Measurements from ENCODE around the gene SKAP2. TPM values are rescaled to one million over a fixed set of nuclear protein-coding genes. Genes with fewer than 3 reads are reported as not detected.
A peak's percentile ranks its signal among the peaks of the same experiment; 100 is the strongest.

SKAP2 gene
- total RNA-seq, 1 experiment from 2014 or later, result 24.4 TPM

DNA sequence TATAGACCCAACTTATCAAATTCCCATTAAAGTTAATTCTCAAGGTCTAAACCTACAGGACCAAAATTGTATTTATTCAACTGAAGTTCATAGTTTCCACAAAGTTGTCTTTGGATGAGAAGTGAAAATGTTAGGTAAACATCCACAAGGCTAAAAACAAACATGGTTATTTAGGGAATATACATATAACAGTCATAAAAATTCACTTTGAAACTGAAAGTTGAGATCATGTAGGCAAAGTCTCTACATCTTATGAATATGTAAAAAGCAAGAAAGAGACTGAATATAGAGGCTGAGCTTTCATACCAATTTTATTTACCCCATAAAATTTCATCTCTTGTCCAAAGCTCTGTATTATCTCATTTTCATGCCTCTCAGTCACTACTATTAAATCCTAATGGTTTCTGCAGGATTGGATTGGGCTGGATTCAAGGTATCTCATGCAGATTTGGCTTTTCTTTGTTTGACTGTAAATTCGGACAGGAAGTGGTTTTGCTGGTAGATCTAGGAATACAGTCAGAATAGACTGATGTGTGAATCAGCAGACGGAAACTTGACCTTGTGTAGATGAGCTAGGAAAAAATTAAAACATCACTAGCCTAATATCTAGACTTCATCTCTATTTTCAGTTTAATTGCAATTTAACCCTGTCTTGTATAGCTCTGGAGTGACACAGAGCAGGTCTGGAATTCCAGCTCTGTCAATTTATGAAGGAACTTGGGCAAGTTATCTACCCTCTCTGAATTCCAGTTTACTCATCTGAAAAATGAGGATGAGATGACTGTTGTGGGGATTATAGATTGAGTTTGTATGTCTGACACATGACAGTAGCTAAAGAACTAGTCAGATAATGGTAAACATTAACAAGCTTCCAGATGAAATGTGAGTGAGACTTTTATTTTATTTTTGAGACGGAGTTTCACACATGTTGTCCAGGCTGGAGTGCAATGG lies 27.3 kb upstream of the SKAP2 start:
- H3K9me3 ChIP-seq (ENCODE audit: low read length), result no peaks in the 10 kb centered on the region
- H3K27me3 ChIP-seq (ENCODE audit: low read length), result no peaks in the 10 kb centered on the region
- H2AFZ ChIP-seq (ENCODE audit: low read length), result no peak overlapping the region
- no peak overlapping the region for H3K27ac ChIP-seq (ENCODE audit: low read length)
- no peak for DNase-seq
- no peak overlapping the region for H3K9ac ChIP-seq (ENCODE audit: low read length)
- no peaks in the 10 kb centered on the region for H3K79me2 ChIP-seq (ENCODE audit: low read length)
- no peak overlapping the region for H3K4me3 ChIP-seq (ENCODE audit: low read length)
- H3K9me2 ChIP-seq (replicated peaks; ENCODE audit: insufficient read depth, low read length), result no peaks in the 10 kb centered on the region
- no peak overlapping the region for H3K4me2 ChIP-seq (ENCODE audit: low read depth, low read length, poor library complexity, severe bottlenecking)
- no peaks in the 10 kb centered on the region for H3K4me1 ChIP-seq (ENCODE audit: low read length)
- H4K20me1 ChIP-seq (ENCODE audit: insufficient read depth, low read depth, low read length), result no peaks in the 10 kb centered on the region
- H3K36me3 ChIP-seq (ENCODE audit: insufficient read depth, low read length), result no peaks in the 10 kb centered on the region

DNA sequence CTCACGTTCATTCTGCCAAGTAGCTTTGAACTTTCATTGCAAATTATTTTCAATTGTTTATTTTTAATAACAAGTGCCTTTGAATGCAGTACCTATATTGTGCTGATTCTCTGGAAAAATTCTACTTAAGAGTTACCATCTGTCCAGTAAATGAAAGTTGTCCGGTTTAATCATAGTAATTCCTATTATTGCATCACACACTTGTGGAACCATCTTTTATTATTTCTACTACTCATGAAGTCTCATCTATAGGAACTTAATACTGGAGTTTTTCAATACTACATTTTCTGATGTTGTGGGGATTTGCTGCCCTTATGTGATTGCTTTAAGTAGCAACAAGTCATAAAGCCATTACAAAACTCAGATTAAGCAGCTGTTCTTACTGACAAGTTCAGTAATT lies 16.5 kb upstream of the SKAP2 start:
- Histone ChIP-seq H3K4me2 (ENCODE audit: low read depth, low read length, poor library complexity, severe bottlenecking) (no peak overlapping the region), H3K9me2 (replicated peaks; ENCODE audit: insufficient read depth, low read length) (no peaks in the 10 kb centered on the region), H4K20me1 (ENCODE audit: insufficient read depth, low read depth, low read length) (no peaks in the 10 kb centered on the region), H3K27ac (ENCODE audit: low read length) (no peak overlapping the region), H3K9me3 (ENCODE audit: low read length) (peaks cover 4% of the 10 kb centered on the region), H3K4me3 (ENCODE audit: low read length) (no peak overlapping the region), H3K79me2 (ENCODE audit: low read length) (no peaks in the 10 kb centered on the region), H2AFZ (ENCODE audit: low read length) (no peak overlapping the region), H3K36me3 (ENCODE audit: insufficient read depth, low read length) (no peaks in the 10 kb centered on the region), H3K4me1 (ENCODE audit: low read length) (peaks cover 7% of the 10 kb centered on the region), H3K27me3 (ENCODE audit: low read length) (no peaks in the 10 kb centered on the region), H3K9ac (ENCODE audit: low read length) (no peak overlapping the region)
- no peak for DNase-seq

DNA sequence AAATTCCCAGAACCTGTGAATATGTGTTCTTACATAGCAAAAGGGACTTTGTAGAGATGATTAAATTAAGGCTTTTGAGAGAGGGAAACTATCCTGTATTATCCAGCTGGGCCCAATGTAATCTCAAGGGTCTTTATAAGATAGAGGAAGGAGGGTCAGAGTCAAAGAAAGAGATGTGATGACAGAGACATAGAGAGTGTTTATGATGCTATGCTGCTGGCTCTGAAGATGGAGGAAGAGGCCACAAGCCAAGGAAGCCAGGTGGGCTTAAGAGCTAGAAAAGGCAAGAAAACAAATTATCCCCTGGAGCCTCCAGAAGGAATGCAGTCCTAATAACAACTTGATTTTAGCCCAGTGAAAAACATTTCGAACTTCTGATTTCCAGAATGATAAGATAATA lies 15.3 kb upstream of the SKAP2 start:
- Histone ChIP-seq H3K4me3 (ENCODE audit: low read length) (no peak overlapping the region), H3K27ac (ENCODE audit: low read length) (no peak overlapping the region), H3K9ac (ENCODE audit: low read length) (no peak overlapping the region), H3K9me2 (replicated peaks; ENCODE audit: insufficient read depth, low read length) (no peaks in the 10 kb centered on the region), H3K4me2 (ENCODE audit: low read depth, low read length, poor library complexity, severe bottlenecking) (no peak overlapping the region), H4K20me1 (ENCODE audit: insufficient read depth, low read depth, low read length) (no peaks in the 10 kb centered on the region), H2AFZ (ENCODE audit: low read length) (no peak overlapping the region), H3K79me2 (ENCODE audit: low read length) (no peaks in the 10 kb centered on the region), H3K9me3 (ENCODE audit: low read length) (no peaks in the 10 kb centered on the region), H3K36me3 (ENCODE audit: insufficient read depth, low read length) (no peaks in the 10 kb centered on the region), H3K4me1 (ENCODE audit: low read length) (peaks cover 7% of the 10 kb centered on the region), H3K27me3 (ENCODE audit: low read length) (no peaks in the 10 kb centered on the region)
- no peak for DNase-seq

DNA sequence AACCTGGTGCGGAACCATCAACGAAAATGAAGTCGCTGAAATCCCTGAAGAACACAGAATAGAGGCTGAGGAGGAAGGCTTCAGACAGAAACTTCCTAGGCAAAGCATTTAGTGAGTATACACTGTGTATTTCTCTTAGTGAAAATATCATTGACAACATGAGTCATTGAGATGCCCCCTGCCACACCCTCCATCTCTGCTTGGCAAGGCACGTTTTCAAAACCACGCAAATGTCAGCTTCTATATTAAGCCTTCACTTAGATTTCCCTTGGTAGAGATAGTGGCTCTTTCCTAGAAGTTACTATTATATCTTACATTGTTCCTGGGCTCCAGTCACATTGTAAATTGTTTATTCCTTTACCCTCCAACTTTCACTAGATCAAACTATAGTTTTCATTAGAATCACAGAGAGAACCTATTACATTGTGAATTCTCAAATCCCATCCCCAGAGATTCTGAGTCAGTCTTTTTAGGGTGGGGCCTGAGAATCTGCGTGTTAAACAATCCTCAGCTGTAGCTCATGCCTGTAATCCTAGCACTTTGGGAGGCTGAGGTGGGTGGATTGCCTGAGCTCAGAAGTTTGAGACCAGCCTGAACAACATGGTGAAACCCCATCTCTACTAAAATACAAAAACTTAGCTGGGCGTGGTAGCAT lies 4.6 kb upstream of the SKAP2 start:
- H3K9me3 ChIP-seq (ENCODE audit: low read length), result no peaks in the 10 kb centered on the region
- no peak overlapping the region for H2AFZ ChIP-seq (ENCODE audit: low read length)
- H3K4me2 ChIP-seq (ENCODE audit: low read depth, low read length, poor library complexity, severe bottlenecking), result no peak overlapping the region
- H3K9me2 ChIP-seq (replicated peaks; ENCODE audit: insufficient read depth, low read length), result no peaks in the 10 kb centered on the region
- no peak overlapping the region for H3K27ac ChIP-seq (ENCODE audit: low read length)
- no peak overlapping the region for H3K4me3 ChIP-seq (ENCODE audit: low read length)
- peaks cover 12% of the 10 kb centered on the region for H3K4me1 ChIP-seq (ENCODE audit: low read length)
- H3K27me3 ChIP-seq (ENCODE audit: low read length), result no peaks in the 10 kb centered on the region
- H3K79me2 ChIP-seq (ENCODE audit: low read length), result no peaks in the 10 kb centered on the region
- H4K20me1 ChIP-seq (ENCODE audit: insufficient read depth, low read depth, low read length), result no peaks in the 10 kb centered on the region
- H3K9ac ChIP-seq (ENCODE audit: low read length), result no peak overlapping the region
- no peak for DNase-seq
- no peaks in the 10 kb centered on the region for H3K36me3 ChIP-seq (ENCODE audit: insufficient read depth, low read length)

DNA sequence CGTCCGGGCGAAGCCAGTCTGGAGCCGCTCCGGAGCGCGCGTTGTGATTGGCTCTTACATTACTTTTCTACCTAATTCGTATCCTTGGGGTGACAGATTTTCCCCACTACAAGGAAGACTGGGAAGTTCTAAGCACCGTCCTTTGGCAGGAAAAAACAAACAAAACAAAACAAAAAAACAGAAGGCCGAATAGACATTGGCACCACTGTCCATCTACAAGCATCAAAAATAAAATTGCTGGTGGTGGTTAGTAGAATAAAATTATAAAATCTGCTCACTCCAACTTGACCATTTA lies 651 bp upstream of the SKAP2 start:
- no peaks in the 10 kb centered on the region for H3K9me2 ChIP-seq (replicated peaks; ENCODE audit: insufficient read depth, low read length)
- H2AFZ ChIP-seq (ENCODE audit: low read length), result peak overlapping the region; percentile 96
- peak overlapping the region; percentile 80 for H3K27ac ChIP-seq (ENCODE audit: low read length)
- H3K36me3 ChIP-seq (ENCODE audit: insufficient read depth, low read length), result no peaks in the 10 kb centered on the region
- H3K4me1 ChIP-seq (ENCODE audit: low read length), result peaks cover 47% of the 10 kb centered on the region
- peak overlapping the region; percentile 95 for H3K4me2 ChIP-seq (ENCODE audit: low read depth, low read length, poor library complexity, severe bottlenecking)
- H3K9me3 ChIP-seq (ENCODE audit: low read length), result no peaks in the 10 kb centered on the region
- peak overlapping the region; percentile 88 for H3K4me3 ChIP-seq (ENCODE audit: low read length)
- no peaks in the 10 kb centered on the region for H4K20me1 ChIP-seq (ENCODE audit: insufficient read depth, low read depth, low read length)
- H3K27me3 ChIP-seq (ENCODE audit: low read length), result no peaks in the 10 kb centered on the region
- peak overlapping the region; percentile 85 for H3K9ac ChIP-seq (ENCODE audit: low read length)
- DNase-seq, result no peak
- H3K79me2 ChIP-seq (ENCODE audit: low read length), result no peaks in the 10 kb centered on the region

DNA sequence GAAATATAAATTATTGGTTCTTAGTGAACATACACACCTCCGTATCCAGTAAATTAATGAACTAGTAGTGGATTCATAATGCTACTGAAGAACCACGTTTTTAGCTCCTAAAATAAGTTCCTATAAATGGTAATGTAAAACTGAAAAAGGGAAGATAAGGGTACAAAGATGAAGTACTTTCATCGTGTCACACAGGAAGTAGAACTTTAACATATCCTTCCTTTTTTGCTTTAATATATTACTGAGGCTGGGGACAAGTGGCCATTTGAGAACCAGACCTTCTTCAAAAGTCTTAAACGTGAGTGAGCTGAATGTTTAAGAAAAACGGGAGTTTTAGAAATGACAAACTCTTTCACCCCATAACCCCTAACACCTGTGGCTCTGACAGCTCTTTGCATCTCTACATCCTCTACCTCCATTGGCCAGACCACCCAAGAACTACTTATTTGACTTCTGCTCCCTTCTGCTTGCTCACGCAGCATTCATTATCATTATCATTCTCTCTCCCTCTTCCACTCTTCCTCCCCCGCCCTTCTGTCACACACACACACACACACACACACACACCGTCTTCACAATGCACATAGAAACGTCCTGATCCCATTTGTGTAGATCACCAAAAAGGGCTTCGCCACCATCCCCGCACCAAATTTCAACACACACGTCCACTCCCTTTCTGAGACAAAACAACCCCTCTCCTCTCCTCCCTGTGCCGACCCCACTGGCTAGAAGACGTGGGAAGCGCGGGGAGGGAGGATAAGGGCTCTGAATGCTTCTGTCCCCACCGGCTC lies 677 bp downstream of the SKAP2 start:
- DNase-seq, result peak; percentile 74
- Histone ChIP-seq H4K20me1 (ENCODE audit: insufficient read depth, low read depth, low read length) (no peaks in the 10 kb centered on the region), H3K4me1 (ENCODE audit: low read length) (peaks cover 47% of the 10 kb centered on the region), H3K79me2 (ENCODE audit: low read length) (no peaks in the 10 kb centered on the region), H3K4me2 (ENCODE audit: low read depth, low read length, poor library complexity, severe bottlenecking) (peak overlapping the region; percentile 95), H3K9ac (ENCODE audit: low read length) (peak overlapping the region; percentile 85), H3K9me2 (replicated peaks; ENCODE audit: insufficient read depth, low read length) (no peaks in the 10 kb centered on the region), H3K9me3 (ENCODE audit: low read length) (no peaks in the 10 kb centered on the region), H2AFZ (ENCODE audit: low read length) (peak overlapping the region; percentile 96), H3K27me3 (ENCODE audit: low read length) (no peaks in the 10 kb centered on the region), H3K27ac (ENCODE audit: low read length) (peak overlapping the region; percentile 80), H3K36me3 (ENCODE audit: insufficient read depth, low read length) (no peaks in the 10 kb centered on the region), H3K4me3 (ENCODE audit: low read length) (peak overlapping the region; percentile 88)

DNA sequence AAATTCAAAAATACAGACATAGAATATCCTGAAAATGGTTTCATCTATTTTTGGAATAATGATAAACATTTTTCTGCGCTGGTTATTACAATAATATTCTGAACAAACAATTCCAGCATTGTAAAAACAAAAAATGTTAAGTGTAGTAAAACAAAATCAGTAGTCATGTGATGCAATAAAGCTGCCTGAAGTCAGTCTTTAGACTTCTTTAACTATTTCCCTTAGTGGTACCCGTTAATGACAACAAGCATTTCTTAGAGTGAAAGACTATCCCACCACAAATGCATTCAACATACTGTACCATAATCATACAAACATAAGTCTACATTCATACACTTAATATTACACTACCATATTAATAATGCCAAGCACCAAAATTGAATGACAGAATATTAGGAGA lies 1.6 kb downstream of the SKAP2 start:
- Histone ChIP-seq H3K36me3 (ENCODE audit: insufficient read depth, low read length) (no peaks in the 10 kb centered on the region), H3K4me1 (ENCODE audit: low read length) (peaks cover 51% of the 10 kb centered on the region), H3K79me2 (ENCODE audit: low read length) (no peaks in the 10 kb centered on the region), H3K4me3 (ENCODE audit: low read length) (peak overlapping the region; percentile 88), H3K27ac (ENCODE audit: low read length) (peak overlapping the region; percentile 80), H3K9me2 (replicated peaks; ENCODE audit: insufficient read depth, low read length) (no peaks in the 10 kb centered on the region), H3K9ac (ENCODE audit: low read length) (peak overlapping the region; percentile 85), H2AFZ (ENCODE audit: low read length) (no peak overlapping the region), H3K9me3 (ENCODE audit: low read length) (no peaks in the 10 kb centered on the region), H3K4me2 (ENCODE audit: low read depth, low read length, poor library complexity, severe bottlenecking) (peak overlapping the region; percentile 95), H3K27me3 (ENCODE audit: low read length) (no peaks in the 10 kb centered on the region), H4K20me1 (ENCODE audit: insufficient read depth, low read depth, low read length) (no peaks in the 10 kb centered on the region)
- no peak for DNase-seq

DNA sequence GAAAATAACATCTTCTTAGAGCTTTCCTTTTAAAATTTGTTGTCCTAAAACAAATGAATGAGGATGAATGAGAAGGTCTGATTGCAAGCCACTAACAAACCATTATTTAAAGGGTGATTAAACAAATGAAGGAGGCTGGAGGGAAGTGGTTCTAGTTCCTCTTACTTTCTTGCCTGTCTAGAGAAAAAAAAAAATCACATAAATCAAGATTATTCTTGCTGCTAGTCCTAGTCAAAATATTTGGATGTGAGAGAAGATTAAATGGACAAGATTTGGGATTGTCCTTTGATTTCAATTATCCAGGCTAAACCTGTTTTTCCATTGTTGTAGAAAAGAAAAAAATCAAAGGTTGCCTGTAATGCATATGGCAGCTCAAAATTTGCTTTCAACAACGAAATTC lies 3.3 kb downstream of the SKAP2 start:
- Histone ChIP-seq H3K9me3 (ENCODE audit: low read length) (no peaks in the 10 kb centered on the region), H3K4me3 (ENCODE audit: low read length) (no peak overlapping the region), H3K9me2 (replicated peaks; ENCODE audit: insufficient read depth, low read length) (no peaks in the 10 kb centered on the region), H4K20me1 (ENCODE audit: insufficient read depth, low read depth, low read length) (no peaks in the 10 kb centered on the region), H3K36me3 (ENCODE audit: insufficient read depth, low read length) (no peaks in the 10 kb centered on the region), H3K79me2 (ENCODE audit: low read length) (no peaks in the 10 kb centered on the region), H3K27ac (ENCODE audit: low read length) (no peak overlapping the region), H3K27me3 (ENCODE audit: low read length) (no peaks in the 10 kb centered on the region), H3K9ac (ENCODE audit: low read length) (no peak overlapping the region), H3K4me2 (ENCODE audit: low read depth, low read length, poor library complexity, severe bottlenecking) (peak overlapping the region; percentile 43), H3K4me1 (ENCODE audit: low read length) (peaks cover 67% of the 10 kb centered on the region), H2AFZ (ENCODE audit: low read length) (no peak overlapping the region)
- DNase-seq, result peak; percentile 56
